HEK293 (cell line): Measurements from ENCODE around the gene TK2.
"Not testable (repeated sequence)": the region's sequence is repeated elsewhere in the genome, so short reads cannot be mapped to it uniquely, and the experiment has no call there.

ENCODE experiments used
- CTCF ChIA-PET: fragments of 350-600 bp; formaldehyde crosslinking; extraction: SDS; loops from one replicate; lab custom pipeline; 2021; ENCODE audit warnings: antibody characterized with exemption; lab: Yijun Ruan, JAX
- POLR2A ChIA-PET: fragments of 300-600 bp; formaldehyde crosslinking; extraction: SDS; loops from one replicate; lab custom pipeline; 2020; ENCODE audit warnings: antibody characterized with exemption, inconsistent platforms; lab: Yijun Ruan, JAX
- H3K27ac ChIP-seq: fragments of 200-500 bp; sonication (Bioruptor generic); 2 replicates; pipeline ENCODE4 v1.5.1; 2014; ENCODE audit warnings: low read depth, low read length, control low read depth, inconsistent platforms; ENCODE audit errors: extremely low read depth
- H3K36me3 ChIP-seq, 2 experiments: fragments of 200-500 bp in 1 of 2; sonication (Bioruptor generic) in 1 of 2; 1 replicate in 1 of 2; 2 replicates in 1 of 2; pipeline ENCODE4 v1.5.1; 2014 to 2017; ENCODE audit warnings: inconsistent platforms in 2 of 2, low read length in 2 of 2; ENCODE audit not compliant: control insufficient read depth in 2 of 2, insufficient read depth in 1 of 2
- H3K4me1 ChIP-seq: fragments of 200-500 bp; sonication (Bioruptor generic); 2 replicates; pipeline ENCODE4 v1.5.1; 2014; ENCODE audit warnings: mild to moderate bottlenecking, low read length, inconsistent platforms; ENCODE audit not compliant: control insufficient read depth, insufficient read depth
- H3K4me3 ChIP-seq: 2 replicates; pipeline ENCODE4 v1.5.1; 2011; ENCODE audit warnings: low read depth, mild to moderate bottlenecking, control low read depth, low read length, moderate library complexity
- H3K9me3 ChIP-seq: fragments of 200-500 bp; sonication (Bioruptor generic); 2 replicates; pipeline ENCODE4 v1.5.1; 2014; ENCODE audit warnings: low read depth, low read length, inconsistent platforms; ENCODE audit not compliant: control insufficient read depth, insufficient read depth
- GFI1B ChIP-seq: fragments of 450-650 bp; formaldehyde crosslinking; IDR thresholded peaks from 2 replicates; pipeline ENCODE4 v1.5.1; 2016; ENCODE audit warnings: missing biosample characterization, missing genetic modification characterization
- OSR2 ChIP-seq: fragments of 450-650 bp; formaldehyde crosslinking; IDR thresholded peaks from 2 replicates; pipeline ENCODE4 v1.5.1; 2016; ENCODE audit warnings: missing biosample characterization, missing genetic modification characterization
- SCRT1 ChIP-seq: fragments of 450-650 bp; formaldehyde crosslinking; IDR thresholded peaks from 2 replicates; pipeline ENCODE4 v1.5.1; 2016; ENCODE audit warnings: missing biosample characterization, missing genetic modification characterization, borderline replicate concordance
- ZFP41 ChIP-seq: fragments of 450-650 bp; formaldehyde crosslinking; IDR thresholded peaks from 2 replicates; pipeline ENCODE4 v1.5.1; 2016; ENCODE audit warnings: missing biosample characterization, missing genetic modification characterization, borderline replicate concordance
- ZNF24 ChIP-seq: fragments of 450-650 bp; formaldehyde crosslinking; IDR thresholded peaks from 2 replicates; pipeline ENCODE4 v1.5.1; 2016; ENCODE audit warnings: missing biosample characterization, missing genetic modification characterization
- ZNF280C ChIP-seq: fragments of 450-650 bp; formaldehyde crosslinking; IDR thresholded peaks from 2 replicates; pipeline ENCODE4 v1.5.1; 2016; ENCODE audit warnings: missing biosample characterization, missing genetic modification characterization
- ZNF341 ChIP-seq: fragments of 450-650 bp; formaldehyde crosslinking; IDR thresholded peaks from 2 replicates; pipeline ENCODE4; 2016; ENCODE audit warnings: low read depth, missing biosample characterization, missing genetic modification characterization
- ZNF394 ChIP-seq: fragments of 450-650 bp; formaldehyde crosslinking; IDR thresholded peaks from 2 replicates; pipeline ENCODE4 v1.5.1; 2016; ENCODE audit warnings: missing biosample characterization, missing genetic modification characterization, mild to moderate bottlenecking, moderate library complexity, borderline replicate concordance
- ZNF449 ChIP-seq: fragments of 450-650 bp; formaldehyde crosslinking; IDR thresholded peaks from 2 replicates; pipeline ENCODE4 v1.5.1; 2017; ENCODE audit warnings: missing biosample characterization, mild to moderate bottlenecking, missing genetic modification characterization, moderate library complexity
- ZNF514 ChIP-seq: fragments of 450-650 bp; formaldehyde crosslinking; IDR thresholded peaks from 2 replicates; pipeline ENCODE4 v1.5.1; 2016; ENCODE audit warnings: missing biosample characterization, missing genetic modification characterization
- ZNF549 ChIP-seq: fragments of 450-650 bp; IDR thresholded peaks from 2 replicates; pipeline ENCODE4 v1.5.1; 2018; ENCODE audit warnings: missing biosample characterization, missing genetic modification characterization, mild to moderate bottlenecking, inconsistent platforms, moderate library complexity
- ZNF664 ChIP-seq: fragments of 450-650 bp; formaldehyde crosslinking; IDR thresholded peaks from 2 replicates; pipeline ENCODE4 v1.5.1; 2016; ENCODE audit warnings: missing biosample characterization, missing genetic modification characterization
- ZNF792 ChIP-seq: fragments of 450-650 bp; formaldehyde crosslinking; IDR thresholded peaks from 2 replicates; pipeline ENCODE4 v1.5.1; 2016; ENCODE audit warnings: missing biosample characterization, missing genetic modification characterization
- ZSCAN23 ChIP-seq: fragments of 450-650 bp; formaldehyde crosslinking; IDR thresholded peaks from 2 replicates; pipeline ENCODE4 v1.5.1; 2016; ENCODE audit warnings: missing biosample characterization, missing genetic modification characterization

The TK2 gene

GRCh38 chr16:66515596-66516508 is 34.1 kb downstream of the TK2 start:
- ChIA-PET POLR2A (no interaction called here), CTCF (interaction anchor here (0.7 to 1.1 kb wide), 3 partner anchors 10 to 40 kb away, joined by 3 to 6 read pairs (median 3); no protein-coding TSS in a partner anchor)
- Histone ChIP-seq H3K36me3 (peaks cover 0 to 27% of the 10 kb centered on the region in 2 experiments; a peak in 2 of 3 replicates), H3K4me3 (no peak overlapping the region), H3K27ac (peak overlapping the region; percentile 32; the same call in 1 of the 2 replicates), H3K9me3 (no peaks in the 10 kb centered on the region)
- no peak for TF ChIP-seq ZNF341 (tag by site-specific recombination)
- TF ChIP-seq ZNF664: peak; percentile 87
- TF ChIP-seq, all 188 proteins: peak for 1
- H3K4me1 ChIP-seq: peaks cover 7% of the 10 kb centered on the region; the same call in 1 of the 2 replicates

- H3K4me3 ChIP-seq, H3K4me1 ChIP-seq, H3K9me3 ChIP-seq, H3K27ac ChIP-seq, POLR2A ChIA-PET: not testable (repeated sequence)
- H3K36me3 ChIP-seq: peaks cover 0 to 31% of the 10 kb centered on the region in 2 experiments; a peak in 2 of 3 replicates
- CTCF ChIA-PET: interaction anchor here (0.7 to 1.1 kb wide), 3 partner anchors 10 to 39 kb away, joined by 3 to 6 read pairs (median 3); no protein-coding TSS in a partner anchor
Measured at GRCh38 chr16:66514980-66515595, 34.8 kb downstream of the TK2 start.

GRCh38 chr16:66514391-66514790 is 35.5 kb downstream of the TK2 start:
- POLR2A ChIA-PET, H3K9me3 ChIP-seq, CTCF ChIA-PET, H3K4me1 ChIP-seq, H3K27ac ChIP-seq, H3K4me3 ChIP-seq: not testable (repeated sequence)
- H3K36me3 ChIP-seq: peaks cover 0 to 31% of the 10 kb centered on the region in 2 experiments; a peak in 2 of 3 replicates

- peaks cover 7% of the 10 kb centered on the region; the same call in 1 of the 2 replicates for H3K4me1 ChIP-seq
- no peak for TF ChIP-seq ZNF549 (tag by site-specific recombination)
- no peak for TF ChIP-seq ZNF792 (tag by site-specific recombination)
- TF ChIP-seq GFI1B (tag by site-specific recombination): no peak
- TF ChIP-seq ZNF394 (tag by site-specific recombination): no peak
- TF ChIP-seq ZFP41 (tag by site-specific recombination): no peak
- no peak for TF ChIP-seq ZNF280C (tag by site-specific recombination)
- TF ChIP-seq ZSCAN23 (tag by site-specific recombination): no peak
- no peak for TF ChIP-seq ZNF24 (tag by site-specific recombination)
- TF ChIP-seq OSR2: no peak
- no peak for TF ChIP-seq ZNF449 (tag by site-specific recombination)
- no peak for TF ChIP-seq ZNF514 (tag by site-specific recombination)
- no peak for TF ChIP-seq SCRT1
- H3K4me3 ChIP-seq: no peak overlapping the region
- peaks cover 0 to 31% of the 10 kb centered on the region in 2 experiments; a peak in 1 of 3 replicates for H3K36me3 ChIP-seq
- no peak overlapping the region for H3K27ac ChIP-seq
- ChIA-PET POLR2A (no interaction called here), CTCF (interaction anchor here (2.4 kb wide), 1 partner anchor 106 kb away, joined by 7 read pairs; no protein-coding TSS in a partner anchor)
- no peaks in the 10 kb centered on the region for H3K9me3 ChIP-seq
Measured at GRCh38 chr16:66513111-66513723, 36.7 kb downstream of the TK2 start.
